GM12801 (cell line): ENCODE measurements around the gene SERTAD4.

Experiments
- CTCF ChIP-seq: IDR thresholded peaks from one replicate; pipeline ENCODE4 v1.5.1; 2011; ENCODE audit warnings: control low read depth; ENCODE audit not compliant: insufficient read length; ENCODE audit errors: extremely low read depth

SERTAD4 gene

GRCh38 chr1:210264496-210265380, 32.1 kb downstream of the SERTAD4 start:
- no peak for TF ChIP-seq CTCF

DNA sequence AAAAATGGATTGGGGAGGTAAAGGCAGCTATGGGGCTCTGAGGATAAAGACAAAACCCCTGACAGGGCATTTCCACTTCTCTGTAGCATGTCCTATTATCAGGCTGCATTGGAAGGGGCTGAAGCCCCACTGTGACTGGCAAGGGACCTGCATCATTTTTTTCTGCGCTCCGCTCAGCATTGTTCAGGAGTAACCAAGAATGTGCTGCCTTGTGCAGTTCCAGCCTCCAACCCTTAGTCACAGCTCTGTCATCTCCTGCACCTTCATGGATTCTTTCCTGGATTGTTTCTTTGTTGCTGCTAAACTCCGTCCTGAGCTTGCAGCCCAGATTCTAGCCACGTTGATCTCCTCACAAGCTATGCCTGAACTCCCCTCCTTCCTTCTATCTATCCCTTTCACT, 37.4 kb downstream of the SERTAD4 start:
- no peak for TF ChIP-seq CTCF

- no peak for TF ChIP-seq CTCF
Measured at GRCh38 chr1:210272666-210273065, 40.1 kb downstream of the SERTAD4 start.

- no peak for TF ChIP-seq CTCF
Measured at GRCh38 chr1:210280221-210280620, 47.6 kb downstream of the SERTAD4 start.

DNA sequence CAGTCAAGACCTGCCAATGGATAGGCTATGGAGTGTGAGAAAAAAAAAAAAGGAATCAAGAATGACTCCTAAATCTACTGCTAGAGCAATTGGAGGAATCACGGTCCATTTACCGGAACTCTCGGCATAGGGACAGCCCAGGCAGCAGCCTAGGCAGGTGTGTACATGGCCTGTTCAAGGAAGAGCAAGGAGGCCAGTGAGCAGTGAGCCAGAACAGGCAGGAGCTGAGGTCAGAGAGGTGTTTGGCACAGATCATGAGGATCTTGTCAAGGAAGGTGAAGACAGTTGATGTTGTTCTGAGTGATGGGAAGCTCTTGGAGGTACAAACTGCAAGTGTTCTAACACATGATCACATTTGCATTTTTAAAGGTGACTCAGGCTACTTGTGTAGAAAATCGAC, 55.5 kb downstream of the SERTAD4 start:
- TF ChIP-seq CTCF: no peak

DNA sequence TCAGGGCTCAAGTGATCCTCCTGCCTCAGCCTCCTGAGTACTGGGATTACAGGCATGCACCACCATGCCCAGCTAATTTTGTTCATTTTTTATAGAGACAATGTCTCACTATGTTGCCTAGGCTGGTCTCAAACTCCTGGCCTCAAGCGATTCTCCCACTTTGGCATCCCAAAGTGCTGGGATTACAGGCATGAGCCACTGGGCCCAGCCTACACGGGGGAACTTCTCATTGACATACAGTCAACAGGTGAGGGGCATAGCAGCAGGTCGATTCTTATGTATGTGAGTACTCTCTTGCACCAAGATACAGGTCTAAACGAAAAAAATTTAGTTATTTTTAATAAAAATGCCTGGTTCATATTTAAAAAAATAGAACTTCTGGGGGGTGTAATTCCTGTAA, 56.7 kb downstream of the SERTAD4 start:
- TF ChIP-seq CTCF: no peak

DNA sequence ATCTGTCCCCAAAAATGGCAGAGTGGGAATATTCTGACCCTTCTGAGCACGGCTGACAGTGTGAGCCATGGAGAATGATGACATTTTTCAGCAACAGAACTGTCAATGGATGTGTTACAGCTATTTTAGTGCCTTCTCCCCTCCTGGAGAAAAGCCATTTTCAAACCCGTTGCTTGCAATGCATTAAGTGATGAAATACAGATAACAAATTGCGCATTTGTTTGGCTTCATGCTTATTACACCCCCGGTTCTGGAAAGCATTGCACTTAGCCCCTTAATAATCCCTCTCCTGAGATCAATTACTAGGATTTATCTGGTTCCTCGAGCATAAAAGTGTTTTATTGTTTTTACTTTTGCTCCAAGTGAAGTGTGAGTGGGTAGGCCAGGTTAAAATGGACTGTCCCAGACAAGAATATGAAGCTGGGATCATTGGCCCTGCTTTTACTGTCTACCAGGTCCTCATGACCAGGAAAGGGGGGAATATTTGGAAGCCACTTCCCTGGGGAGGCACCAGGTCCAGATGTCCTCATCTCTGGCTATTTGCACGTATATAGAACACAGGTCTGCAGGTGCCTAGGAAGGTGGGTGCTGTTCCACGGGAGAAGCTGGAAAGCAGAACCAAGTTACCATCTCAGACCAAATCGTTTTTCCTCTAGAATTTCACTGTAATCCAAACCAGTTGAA, 58.6 kb downstream of the SERTAD4 start:
- no peak for TF ChIP-seq CTCF
